Right atrium auricular region (tissue), 2 donors: ENCODE measurements around the gene NOL4L. TPM values are rescaled to one million over a fixed set of nuclear protein-coding genes. Genes with fewer than 3 reads are reported as not detected.

Experiments
- DNase-seq: peaks from one replicate; pipeline ENCODE4 v3.0.0-alpha.2; 2019; ENCODE audit warnings: low spot score
- H3K27ac ChIP-seq, 2 donors: fragments of 200-600 bp; sonication (generic); 1 replicate in 1 of 2; 2 replicates in 1 of 2; pipeline ENCODE4 v1.5.1; 2016 to 2019
- H3K27me3 ChIP-seq, 2 donors: fragments of 200-600 bp; sonication (generic); one replicate each; pipeline versions ENCODE4 v1.5.1 to v1.6.0; 2017 to 2019
- H3K36me3 ChIP-seq: fragments of 200-600 bp; sonication (generic); one replicate; pipeline ENCODE4 v1.5.1; 2016
- H3K4me1 ChIP-seq, 2 donors: fragments of 200-600 bp; sonication (generic); one replicate each; pipeline versions ENCODE4 v1.5.1 to v1.6.0; 2017 to 2019
- H3K4me3 ChIP-seq, 2 donors: fragments of 200-600 bp; sonication (generic); 1 replicate in 1 of 2; 2 replicates in 1 of 2; pipeline ENCODE4 v1.5.1; 2017 to 2019; ENCODE audit warnings: mild to moderate bottlenecking in 1 of 2, moderate library complexity in 1 of 2
- H3K9me3 ChIP-seq, 2 donors: fragments of 200-600 bp; sonication (generic); one replicate each; pipeline ENCODE4 v1.5.1; 2019
- total RNA-seq, 2 donors: library from RNA; depleted of rRNA; stranded (reverse); fragments of >200 nt; gene quantifications; one replicate each; pipeline ENCODE4 v1.1.0, GENCODE V29; 2016
- TF ChIP-seq, protein P1 (sequence below), 2 donors: fragments of 200-600 bp; sonication (generic); IDR thresholded peaks; one replicate each; pipeline ENCODE4 v1.5.1; 2019; ENCODE audit warnings: antibody characterized with exemption in 2 of 2

Gene NOL4L, protein sequence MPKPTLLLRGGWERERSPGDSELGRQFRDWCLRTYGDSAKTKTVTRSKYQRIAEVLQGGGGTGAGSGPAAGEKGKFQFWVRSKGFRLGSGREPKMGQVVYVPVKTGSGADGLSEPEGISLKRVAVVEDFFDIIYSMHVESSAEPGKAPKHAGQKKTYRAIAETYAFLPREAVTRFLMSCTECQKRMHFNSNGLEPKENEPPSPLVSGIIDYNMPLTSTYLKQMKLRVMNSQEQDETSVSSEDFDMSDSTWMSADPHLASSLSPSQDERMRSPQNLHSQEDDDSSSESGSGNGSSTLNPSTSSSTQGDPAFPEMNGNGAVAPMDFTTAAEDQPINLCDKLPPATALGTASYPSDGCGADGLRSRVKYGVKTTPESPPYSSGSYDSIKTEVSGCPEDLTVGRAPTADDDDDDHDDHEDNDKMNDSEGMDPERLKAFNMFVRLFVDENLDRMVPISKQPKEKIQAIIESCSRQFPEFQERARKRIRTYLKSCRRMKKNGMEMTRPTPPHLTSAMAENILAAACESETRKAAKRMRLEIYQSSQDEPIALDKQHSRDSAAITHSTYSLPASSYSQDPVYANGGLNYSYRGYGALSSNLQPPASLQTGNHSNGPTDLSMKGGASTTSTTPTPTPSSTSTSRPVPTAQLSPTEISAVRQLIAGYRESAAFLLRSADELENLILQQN
- total RNA-seq, result 10 to 100 TPM in 1 of 2 donors, 1 to 10 TPM in 1; 7.6 to 10.4 TPM

DNA sequence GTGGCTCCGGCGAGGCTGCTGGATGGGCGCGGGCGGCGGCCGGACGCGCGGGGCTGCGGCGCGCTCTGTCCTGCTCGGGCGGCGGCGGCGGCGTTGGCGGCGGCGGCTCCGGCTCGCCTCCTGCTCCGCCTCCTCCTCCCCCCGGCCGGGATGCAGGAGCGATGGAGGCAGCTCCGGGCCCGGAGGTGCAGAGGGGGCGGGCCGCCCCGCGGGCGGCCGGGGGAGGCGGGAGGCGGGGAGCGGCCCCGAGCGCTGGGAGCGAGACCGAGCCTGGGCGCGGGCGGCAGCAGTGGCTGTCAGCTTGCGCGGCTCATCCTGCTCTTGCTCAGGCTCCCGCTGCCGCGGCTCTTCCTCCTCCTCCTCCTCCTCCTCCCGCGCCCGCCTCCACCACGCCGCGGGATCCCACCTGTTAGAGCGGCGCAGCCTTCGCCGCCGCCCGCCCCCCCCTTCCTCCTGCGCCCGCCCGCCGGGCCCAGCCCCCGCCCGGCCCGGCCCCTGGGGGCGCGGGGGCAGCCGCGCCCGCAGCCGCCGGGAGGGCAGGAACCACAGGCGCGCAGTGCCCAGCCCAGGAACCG is at the start of gene NOL4L:
TSS of gene NOL4L (minus strand) at position 323 of the 575 bp plus-strand sequence. CDS start 443 bp downstream, outside the sequence.
- Histone ChIP-seq H3K9me3 (no peaks in the 10 kb centered on the region), H3K27ac (peak within 1 kb of the TSS; percentile 37 to 70), H3K4me3 (peak within 1 kb of the TSS; percentile 68 to 70), H3K27me3 (no peaks in the 10 kb centered on the region), H3K4me1 (peaks cover 0 to 17% of the 10 kb centered on the region in 2 donors), H3K36me3 (no peaks in the 10 kb centered on the region)
- DNase-seq, result no peak
- TF ChIP-seq, protein P1, sequence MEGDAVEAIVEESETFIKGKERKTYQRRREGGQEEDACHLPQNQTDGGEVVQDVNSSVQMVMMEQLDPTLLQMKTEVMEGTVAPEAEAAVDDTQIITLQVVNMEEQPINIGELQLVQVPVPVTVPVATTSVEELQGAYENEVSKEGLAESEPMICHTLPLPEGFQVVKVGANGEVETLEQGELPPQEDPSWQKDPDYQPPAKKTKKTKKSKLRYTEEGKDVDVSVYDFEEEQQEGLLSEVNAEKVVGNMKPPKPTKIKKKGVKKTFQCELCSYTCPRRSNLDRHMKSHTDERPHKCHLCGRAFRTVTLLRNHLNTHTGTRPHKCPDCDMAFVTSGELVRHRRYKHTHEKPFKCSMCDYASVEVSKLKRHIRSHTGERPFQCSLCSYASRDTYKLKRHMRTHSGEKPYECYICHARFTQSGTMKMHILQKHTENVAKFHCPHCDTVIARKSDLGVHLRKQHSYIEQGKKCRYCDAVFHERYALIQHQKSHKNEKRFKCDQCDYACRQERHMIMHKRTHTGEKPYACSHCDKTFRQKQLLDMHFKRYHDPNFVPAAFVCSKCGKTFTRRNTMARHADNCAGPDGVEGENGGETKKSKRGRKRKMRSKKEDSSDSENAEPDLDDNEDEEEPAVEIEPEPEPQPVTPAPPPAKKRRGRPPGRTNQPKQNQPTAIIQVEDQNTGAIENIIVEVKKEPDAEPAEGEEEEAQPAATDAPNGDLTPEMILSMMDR (IDR thresholded peaks at IDR 0.05), result no peak

GRCh38 chr20:32634041-32634805 is 49.1 kb upstream of the NOL4L start:
- no peaks in the 10 kb centered on the region for H3K27me3 ChIP-seq
- no peaks in the 10 kb centered on the region for H3K9me3 ChIP-seq
- H3K27ac ChIP-seq, result no peak overlapping the region
- no peaks in the 10 kb centered on the region for H3K36me3 ChIP-seq
- H3K4me1 ChIP-seq, result no peaks in the 10 kb centered on the region
- TF ChIP-seq, protein P1 (IDR thresholded peaks at IDR 0.05), result no peak
- no peak for DNase-seq
- H3K4me3 ChIP-seq, result no peak overlapping the region

DNA sequence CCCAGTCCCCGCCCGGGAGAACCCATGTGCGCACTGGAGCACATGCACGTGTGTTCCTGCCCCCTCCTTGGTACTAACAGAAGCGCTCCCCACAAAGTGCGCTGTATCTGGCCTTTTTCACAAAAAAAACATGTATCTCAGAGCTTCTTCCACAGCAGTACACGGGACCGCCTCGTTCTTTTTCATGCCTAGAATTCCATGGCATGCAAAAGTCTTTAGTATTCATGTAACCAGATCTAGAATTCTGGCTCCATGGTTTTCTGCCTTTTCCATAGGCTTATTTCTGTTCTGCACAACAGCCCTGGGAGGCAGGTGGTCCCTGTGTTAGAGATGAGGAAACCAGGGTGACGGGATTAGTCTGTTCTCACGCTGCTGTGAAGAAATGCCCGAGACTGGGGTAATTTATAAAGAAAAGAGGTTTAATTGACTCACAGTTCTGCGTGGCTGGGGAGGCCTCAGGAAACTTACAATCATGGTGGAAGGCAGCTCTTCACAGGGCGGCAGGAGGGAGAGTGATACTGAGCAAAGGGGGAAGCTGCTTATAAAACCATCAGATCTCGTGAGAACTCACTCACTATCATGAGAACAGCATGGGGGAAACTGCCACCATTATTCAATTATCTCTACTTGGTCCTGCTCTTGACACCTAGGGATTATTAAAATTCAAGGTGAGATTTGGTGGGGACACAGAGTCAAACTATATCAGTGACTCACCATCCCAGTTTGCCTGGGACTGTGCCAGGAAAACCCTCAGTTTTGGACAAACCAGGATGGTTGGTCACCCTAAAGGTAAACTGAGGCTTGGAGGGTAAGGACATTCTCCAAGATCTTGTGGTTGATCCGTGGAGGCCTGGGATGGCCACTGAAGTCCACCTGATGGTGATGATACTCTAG is 47.6 kb upstream of the NOL4L start:
- TF ChIP-seq, protein P1 (IDR thresholded peaks at IDR 0.05), result no peak
- Histone ChIP-seq H3K9me3 (no peaks in the 10 kb centered on the region), H3K27me3 (no peaks in the 10 kb centered on the region), H3K4me3 (no peak overlapping the region), H3K4me1 (peaks cover 0 to 6% of the 10 kb centered on the region in 2 donors), H3K27ac (no peak overlapping the region), H3K36me3 (no peaks in the 10 kb centered on the region)
- DNase-seq, result no peak

GRCh38 chr20:32631933-32632460 is 46.9 kb upstream of the NOL4L start:
- no peaks in the 10 kb centered on the region for H3K9me3 ChIP-seq
- no peaks in the 10 kb centered on the region for H3K36me3 ChIP-seq
- no peak overlapping the region for H3K4me3 ChIP-seq
- H3K4me1 ChIP-seq, result peaks cover 0 to 13% of the 10 kb centered on the region in 2 donors
- H3K27ac ChIP-seq, result no peak overlapping the region
- TF ChIP-seq, protein P1 (IDR thresholded peaks at IDR 0.05), result no peak
- H3K27me3 ChIP-seq, result no peaks in the 10 kb centered on the region
- DNase-seq, result no peak
